GM18499 (cell line): ENCODE measurements around the gene GRID2.

ENCODE experiments used
- ATAC-seq: cut with Tn5 transposase; IDR thresholded peaks from one replicate; pipeline ENCODE4 v1.9.1; 2021; ENCODE audit warnings: moderate number of reproducible peaks; ENCODE audit not compliant: insufficient read depth, unreplicated experiment

GRID2 gene

DNA sequence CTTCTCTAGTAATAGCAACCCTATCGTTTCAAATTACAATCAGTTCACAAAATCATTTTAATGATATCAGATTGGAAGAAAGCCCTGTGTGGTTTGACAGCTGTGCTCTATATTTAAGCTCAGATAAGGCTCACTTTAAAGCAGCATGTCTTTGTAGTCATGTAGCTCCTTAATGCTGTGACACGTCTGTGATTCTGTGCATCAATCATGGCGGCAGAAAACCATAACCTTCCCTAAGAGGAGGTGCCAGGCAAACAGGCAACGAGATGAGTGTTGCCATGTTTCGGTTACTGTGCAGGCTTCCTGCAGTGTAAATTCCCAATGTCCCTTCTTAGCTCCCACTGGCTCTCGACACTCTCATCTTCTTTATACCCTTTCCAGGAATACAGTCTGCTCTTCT is 212.7 kb downstream of the GRID2 start:
- no peak for ATAC-seq

DNA sequence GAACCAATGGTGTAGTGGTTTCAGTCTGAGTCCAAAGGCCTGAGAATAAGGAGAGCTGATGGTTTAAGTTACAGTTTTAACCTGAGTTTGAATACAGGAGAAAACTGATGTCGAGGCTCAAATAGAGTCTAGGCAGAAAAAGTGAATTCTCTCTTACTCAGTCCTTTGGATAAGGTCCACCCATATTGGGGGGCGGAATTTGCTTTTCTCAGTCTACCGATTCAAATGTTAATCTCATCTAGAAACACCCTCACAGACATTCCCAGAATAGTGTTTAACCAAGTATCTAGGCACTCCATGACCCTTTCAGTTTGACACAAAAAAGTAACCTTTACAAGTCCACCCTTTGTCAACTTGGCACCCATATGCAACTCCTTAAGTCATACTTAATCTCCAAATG is 216.0 kb downstream of the GRID2 start:
- ATAC-seq = no peak

DNA sequence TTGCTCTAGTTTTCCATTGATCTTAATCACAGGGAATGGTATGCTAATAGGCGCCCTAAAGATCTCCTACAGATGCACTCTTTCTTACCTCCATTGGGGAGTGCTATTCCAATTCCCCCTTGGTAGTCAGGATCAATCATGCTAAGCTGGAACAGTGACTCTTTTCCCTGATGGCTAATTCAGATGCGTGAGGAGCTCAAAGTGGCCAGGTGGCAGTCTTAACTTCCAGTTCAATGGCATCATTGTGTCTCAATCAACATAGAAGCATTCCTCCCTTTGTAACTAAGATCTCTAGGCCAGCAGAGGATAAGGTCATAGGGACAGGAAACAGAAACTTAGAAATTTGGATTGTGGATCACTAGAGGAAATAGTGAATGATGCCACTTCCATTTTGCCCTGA is 216.8 kb downstream of the GRID2 start:
- no peak for ATAC-seq

DNA sequence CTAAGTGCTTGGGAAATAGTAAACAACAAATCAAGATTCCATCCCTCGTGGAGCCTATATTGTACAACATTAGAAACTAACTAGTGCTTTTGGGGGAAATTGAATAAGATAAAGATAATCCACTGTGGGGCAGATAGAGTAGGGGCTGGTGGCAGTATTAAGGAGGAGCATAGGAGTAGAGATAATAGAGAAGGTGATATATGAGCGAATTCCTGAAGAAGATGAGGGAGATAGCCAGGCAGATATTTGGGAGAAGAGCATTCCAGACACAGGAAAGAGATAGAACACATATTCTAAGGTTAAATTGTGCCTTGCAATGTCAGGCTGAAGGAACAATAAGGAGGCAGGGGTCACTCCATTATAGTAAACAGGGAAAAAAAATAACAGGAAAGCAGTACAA is 218.2 kb downstream of the GRID2 start:
- ATAC-seq = no peak

DNA sequence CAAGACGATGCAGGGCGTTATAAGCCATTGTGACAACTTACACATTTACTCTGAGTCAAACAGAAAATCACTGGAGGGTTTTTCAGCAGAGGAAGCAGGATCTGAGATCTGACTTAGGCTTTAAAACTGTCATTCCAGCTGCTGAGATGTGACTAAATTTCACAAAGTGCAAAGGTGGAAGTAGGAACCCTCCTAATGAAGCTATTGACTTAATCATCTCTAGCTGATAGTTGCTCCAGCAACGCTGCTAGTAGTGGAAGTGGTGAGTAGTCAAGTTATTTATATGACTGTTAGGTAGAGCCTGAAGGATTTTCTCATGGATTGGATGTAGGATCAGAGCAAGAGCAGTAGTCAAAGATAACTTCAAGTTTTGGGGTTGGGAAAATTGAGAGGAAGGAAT is 218.6 kb downstream of the GRID2 start:
- ATAC-seq = no peak

DNA sequence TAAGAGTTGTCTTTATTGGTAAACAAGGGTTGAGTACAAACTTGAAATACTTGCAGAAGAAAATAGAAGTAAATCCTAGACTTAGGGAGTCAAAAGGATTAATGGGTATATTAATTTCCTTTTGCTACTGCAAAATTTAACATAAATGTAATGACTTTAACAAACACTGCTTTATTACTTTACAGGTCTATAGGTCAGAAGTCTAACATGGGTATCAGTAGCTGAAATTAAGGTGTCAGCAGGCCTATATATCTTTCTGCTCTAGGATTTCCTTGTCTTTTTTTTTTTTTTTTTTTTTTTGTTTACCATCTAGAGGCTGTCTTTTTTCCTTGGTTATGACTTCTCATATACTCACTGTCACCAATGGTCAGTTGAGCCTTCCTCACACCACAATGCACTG is 220.4 kb downstream of the GRID2 start:
- ATAC-seq = no peak

DNA sequence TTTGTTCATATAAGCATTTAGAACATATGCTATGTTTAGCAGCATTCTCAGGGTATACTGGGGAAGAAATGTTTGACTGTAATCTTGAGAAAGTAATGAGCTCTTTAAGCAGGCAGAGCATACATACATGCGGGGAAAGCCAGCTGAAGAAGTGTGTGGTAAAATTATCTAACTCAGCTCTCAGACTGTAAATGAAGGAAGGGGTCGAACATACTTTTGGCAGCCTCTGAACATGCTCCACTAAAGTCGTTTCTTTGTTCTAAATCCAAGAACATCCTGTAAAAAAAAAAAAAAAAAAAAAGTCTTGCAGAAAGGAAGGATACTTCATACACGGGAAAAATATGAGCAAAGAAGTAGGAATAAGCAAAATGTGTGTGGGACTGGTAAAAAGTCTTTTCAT is 224.8 kb downstream of the GRID2 start:
- no peak for ATAC-seq

DNA sequence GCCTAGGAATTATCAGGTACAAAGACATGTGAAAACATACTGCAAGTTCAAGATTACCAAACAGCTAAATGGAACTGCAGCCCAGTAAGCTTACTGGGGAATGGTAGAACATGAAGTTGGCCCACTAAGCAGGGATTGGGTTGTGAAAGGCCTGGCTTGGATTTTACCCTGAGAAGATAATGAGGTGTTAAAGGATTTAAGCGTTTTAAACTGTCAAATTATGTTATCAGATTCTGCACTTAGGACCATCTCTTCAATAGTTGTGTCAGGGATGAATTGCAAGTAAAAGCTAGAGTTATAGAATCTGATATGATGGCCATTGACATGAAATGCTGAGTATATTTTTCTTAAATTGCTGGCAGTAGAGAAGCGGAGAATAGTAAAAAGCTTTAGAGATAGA is 225.7 kb downstream of the GRID2 start:
- ATAC-seq = no peak

DNA sequence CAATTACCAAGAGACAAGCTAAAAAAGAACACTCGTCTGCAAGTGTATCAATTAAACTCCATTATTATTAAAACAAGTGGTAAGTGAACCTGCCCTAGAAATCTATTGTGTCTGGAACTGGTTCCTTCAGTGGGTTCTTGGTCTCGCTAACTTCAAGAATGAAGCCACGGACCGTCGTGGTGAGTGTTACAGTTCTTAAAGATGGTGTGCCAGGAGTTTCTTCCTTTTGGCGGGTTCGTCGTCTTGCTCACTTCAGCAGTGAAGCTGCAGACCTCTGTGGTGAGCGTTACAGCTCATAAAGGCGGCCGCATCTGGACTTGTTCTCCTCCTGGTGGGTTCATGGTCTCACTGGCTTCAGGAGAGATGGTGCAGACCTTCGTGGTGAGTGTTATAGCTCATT is 231.8 kb downstream of the GRID2 start:
- no peak for ATAC-seq

DNA sequence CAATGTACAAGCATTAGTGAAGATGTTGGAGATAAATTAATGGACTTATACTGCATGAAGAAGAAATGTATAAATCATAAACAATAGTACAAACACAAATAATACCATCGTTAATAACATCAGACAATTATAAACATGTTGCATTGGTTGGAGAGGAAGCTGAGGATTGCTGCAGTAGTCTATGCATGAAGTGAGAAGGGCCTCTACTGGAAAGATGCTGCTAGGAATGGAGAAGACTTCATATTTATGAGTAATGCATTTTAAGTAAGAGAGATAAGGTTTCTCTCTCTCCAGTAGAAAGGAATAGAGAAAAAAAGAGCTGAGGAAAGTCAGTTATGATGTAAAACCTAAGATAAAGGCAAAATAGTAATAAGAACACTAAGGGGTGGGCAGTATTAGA is 247.8 kb downstream of the GRID2 start:
- no peak for ATAC-seq

DNA sequence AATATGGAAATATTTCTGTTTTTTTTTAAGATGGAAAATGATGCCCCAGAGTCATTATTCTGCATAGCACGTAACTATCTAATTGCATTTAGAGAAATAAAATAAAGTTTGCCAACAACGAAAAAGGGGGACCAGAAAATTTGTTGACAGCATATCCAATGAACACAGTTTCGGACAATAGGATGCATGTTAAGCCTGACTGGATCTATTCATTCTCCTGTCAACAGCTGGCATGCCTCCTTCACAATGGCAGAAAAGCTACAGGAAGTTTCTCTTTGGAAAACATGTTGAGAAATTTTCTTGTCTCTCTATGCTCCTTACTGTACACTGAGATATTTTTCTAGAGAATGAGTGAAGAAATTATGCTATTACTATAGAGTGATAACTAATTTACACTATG is 262.5 kb downstream of the GRID2 start:
- ATAC-seq = no peak

DNA sequence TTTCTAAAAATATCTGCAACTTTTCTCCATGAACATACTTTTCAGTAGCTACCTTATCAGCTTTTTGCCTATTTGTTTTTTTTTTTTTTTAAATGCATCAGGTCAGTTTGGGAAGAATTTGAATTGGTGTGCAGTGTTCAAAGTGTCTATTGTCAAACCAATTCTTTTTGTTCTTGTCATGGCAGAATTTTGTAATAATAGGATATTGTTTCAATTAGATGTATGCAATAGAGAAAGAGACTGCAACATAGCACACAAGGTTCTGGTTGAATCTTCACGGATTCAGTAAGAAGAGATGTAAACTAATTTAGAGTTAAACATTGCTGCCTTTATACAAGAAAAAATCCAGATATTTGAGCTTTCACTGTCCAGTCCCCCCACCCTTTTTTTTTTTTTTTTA is 277.1 kb downstream of the GRID2 start:
- no peak for ATAC-seq

DNA sequence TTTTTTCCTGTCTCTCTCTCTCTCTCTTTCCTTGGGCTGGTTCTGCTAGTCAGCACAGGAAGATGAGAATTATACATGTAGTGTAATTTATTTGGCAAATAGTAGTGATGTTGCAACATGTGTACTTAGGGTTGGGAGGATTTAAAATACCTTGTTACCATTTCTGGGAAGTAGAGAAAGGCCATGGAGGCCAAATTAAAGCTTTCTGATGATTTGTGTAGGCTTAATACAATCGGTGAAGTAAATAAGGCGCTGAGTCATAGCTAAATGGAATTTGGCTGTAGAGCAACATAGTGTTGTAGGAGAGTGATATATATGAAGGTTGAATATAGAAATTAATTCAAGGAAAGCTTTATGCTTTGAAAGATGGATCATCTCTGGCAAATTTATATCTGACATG is 295.3 kb downstream of the GRID2 start:
- no peak for ATAC-seq

DNA sequence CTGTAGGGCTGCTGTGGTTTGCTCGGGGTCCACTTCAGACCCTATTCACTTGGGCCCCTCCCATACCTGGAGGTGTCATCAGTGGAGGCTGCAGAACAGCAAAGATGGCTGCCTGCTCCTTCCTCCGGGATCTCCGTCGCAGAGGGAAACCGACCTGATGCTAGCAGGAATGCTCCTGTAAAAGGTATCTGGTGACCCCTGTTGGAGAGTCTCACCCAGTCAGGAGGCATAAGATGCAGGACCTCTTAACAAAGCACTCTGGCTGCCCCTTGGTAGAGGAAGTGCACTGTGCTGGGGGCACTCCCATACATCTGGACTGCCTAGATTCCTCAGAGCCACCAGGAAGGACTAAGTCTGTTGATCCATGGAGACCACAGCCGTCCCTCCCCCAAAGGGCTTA is 296.9 kb downstream of the GRID2 start:
- no peak for ATAC-seq

DNA sequence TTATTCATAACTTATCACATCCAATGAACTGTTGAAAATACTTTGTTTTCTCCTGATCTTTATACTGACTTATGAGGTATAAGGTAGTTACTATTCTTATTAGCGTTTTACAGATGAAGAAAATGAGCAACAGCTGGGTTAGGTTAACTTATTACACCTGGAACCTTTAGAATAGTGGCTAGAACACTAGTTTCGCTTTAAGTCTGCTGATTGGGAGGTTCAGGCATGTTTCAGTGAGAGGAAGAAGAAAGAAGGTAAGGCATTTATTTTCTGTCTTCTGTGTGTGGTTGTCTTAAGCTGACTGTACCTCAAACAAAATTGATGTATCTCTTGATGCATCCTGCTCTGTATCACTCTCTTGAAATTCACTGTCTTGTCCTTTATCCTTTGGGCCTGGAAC is 302.5 kb downstream of the GRID2 start:
- ATAC-seq = no peak

DNA sequence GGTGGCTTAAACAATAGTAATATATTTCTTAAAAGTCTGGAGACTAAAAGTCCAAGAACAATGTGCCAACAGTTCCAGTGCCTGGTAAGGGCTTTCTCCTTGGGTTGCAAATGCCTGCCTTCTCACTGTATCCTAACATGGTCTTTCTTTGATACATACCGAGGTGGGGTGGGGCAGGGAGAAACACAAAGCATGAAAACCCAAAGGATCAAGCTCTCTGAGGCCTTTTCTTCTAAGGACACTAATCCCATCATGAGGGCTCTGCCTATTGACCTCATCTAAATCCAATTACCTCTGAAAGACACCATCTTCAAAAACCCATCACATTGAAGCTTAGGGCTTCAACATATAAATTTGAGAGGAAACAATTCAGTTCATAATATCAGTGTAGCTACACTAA is 311.3 kb downstream of the GRID2 start:
- no peak for ATAC-seq

DNA sequence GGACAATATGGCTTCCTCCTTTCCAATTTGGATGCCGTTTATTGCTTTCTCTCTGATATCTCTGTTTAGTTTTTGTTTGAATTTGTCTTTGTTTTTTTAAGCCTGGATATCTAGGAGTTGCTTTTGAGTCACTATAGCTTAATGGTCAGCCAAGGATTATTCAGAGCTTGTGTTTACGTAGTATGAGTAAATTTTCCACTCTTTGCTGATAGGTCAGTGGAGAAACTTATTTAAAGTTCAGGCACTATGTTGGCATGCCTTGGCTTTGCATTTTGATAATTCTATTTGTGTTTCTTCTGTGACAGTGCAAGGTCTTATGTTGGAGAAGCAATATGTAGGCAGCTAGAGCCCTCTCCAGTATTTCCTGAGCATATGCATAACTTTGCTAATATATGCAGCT is 315.2 kb downstream of the GRID2 start:
- no peak for ATAC-seq

DNA sequence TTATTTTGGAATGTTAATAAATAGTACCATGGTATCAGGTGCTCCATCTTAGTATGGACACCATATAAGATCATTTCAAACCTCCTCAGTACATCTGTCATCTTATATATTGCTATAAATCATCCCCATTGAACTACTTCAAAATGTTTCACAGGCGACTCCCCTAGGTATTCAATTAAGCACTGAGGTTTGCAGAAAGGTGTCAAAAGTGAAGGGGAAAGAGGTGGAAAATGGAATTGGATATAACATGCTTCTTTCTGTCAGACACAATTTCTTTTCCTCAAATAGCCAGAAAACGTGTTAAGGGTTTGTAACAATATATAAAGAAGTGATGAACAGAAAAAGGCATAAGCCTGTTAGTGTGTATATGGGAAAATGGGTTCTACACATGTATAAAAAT is 325.5 kb downstream of the GRID2 start:
- no peak for ATAC-seq

DNA sequence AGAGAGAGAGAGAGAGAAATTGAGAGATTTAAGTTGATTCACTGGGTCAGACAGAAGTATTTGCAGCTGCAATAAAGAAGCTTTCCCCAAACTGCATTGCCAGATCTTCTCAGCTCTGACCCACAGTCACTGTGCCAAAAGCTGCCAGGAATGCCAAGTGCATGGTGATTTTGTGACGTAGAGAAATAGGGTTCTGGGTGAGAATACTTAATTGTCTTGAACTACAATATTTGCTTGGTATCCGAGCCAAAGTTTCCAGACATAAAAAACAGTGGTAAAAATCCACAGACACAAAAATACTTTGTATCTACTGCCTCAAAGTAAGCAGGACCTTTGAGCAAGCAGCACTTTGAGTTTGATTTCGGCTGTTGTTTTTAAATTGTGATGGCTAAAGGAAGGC is 331.1 kb downstream of the GRID2 start:
- ATAC-seq = no peak

DNA sequence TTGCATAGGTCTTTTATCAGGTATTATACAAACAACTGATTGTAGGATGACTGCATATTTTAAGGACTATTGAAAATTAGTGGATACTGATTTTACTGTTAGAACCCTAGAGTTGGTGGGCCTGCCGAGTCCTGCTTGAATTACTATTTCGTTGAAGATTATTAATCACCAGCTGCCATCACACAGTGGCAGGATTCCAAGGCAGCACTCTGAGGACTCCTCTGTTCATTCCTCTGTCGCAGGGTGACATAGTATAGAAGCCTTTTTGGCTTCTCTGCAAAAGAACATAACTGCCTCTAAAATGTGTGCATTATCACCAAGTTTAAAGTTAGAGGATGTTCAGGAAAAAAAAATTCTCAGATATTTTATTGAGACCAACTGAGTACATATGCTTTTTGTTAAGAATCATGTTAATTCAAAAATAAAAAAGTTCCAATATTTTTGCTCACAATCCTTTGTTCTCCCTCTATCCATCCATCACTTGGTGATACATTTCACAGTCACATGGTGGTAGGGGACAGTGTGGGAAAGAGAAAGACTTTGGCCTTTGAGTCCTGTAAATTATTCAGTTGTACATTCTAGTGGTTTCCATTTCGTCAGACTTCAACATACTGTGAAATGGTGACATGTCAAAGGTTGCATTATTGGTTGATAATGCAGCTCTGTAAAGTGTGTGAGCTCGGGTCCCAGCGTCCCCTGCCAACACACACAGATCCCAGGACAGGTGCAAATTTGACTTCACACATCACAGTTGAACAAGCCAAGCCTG is 332.5 kb downstream of the GRID2 start:
- ATAC-seq = no peak

DNA sequence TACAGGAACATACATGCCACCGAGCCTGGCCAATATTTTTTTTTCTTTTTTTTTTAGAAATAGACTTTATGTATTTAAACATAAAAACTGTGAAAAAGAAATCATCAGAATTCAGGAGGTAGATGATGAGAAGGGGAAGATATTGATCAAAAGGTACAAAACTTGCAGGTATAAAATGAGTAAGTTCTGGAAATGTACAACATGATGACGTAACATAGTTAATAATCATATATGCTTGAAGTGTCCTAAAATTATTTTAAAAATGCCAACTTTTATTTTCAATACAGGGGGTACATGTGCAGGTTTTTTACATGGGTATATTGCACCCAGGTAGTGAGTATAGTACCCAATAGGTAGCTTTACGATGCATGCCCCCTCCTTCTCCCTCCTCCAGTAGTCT is 337.6 kb downstream of the GRID2 start:
- ATAC-seq = no peak

DNA sequence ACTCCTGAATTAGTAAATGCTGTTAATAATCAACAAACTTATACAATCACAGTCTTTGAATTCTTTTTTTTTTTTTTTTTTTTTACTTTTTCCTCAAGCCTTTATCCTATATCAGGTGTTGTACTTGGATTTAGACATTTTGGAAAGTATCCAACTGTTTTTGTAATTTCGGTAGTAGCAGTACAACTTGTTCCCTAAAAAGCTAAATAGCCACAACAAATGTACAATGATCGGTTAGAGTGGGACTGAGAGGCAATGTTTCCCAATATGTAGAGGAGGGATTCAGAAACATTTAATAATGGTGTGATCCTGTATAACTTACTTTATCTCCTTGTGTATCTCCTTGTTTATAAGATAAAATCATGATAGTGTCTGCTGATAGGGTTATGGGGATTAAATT is 343.1 kb downstream of the GRID2 start:
- no peak for ATAC-seq

DNA sequence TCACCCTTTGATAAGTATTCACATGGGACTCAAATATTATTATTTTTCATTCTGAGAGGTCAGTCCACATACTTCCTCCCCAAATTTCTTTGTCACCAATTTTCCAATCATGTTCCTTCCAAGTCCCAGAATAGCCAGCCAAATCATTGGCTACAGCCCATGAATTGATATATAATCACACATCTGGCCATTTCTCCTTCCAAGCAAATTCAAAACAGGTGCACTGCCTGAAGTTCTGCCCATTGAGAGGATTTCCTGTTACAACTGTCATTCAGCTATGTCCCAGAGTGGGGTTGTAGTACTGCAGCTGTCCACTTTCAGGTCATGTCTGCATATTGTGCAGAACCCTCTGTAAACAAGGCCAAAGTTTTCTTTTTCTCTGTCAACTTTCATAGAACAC is 347.8 kb downstream of the GRID2 start:
- no peak for ATAC-seq
